Common myeloid progenitor, CD34-positive (primary cell): Measurements from ENCODE around the gene FBXO39.

Source experiments
- CTCF ChIA-PET: fragments of 350-600 bp; sonication (Branson Sonifier 250); formaldehyde crosslinking; loops from one replicate; lab custom pipeline; 2021; ENCODE audit warnings: antibody characterized with exemption; lab: Charles Lee
- POLR2A ChIA-PET: fragments of 350-600 bp; sonication (Branson Sonifier 250); formaldehyde crosslinking; loops from one replicate; lab custom pipeline; 2021; ENCODE audit warnings: antibody characterized with exemption; lab: Charles Lee
- DNase-seq, 3 donors: peaks; one replicate each; pipeline versions ENCODE4 v3.0.0 to v3.0.0-alpha.2; 2013
- H3K27ac ChIP-seq, 2 experiments: 1 replicate in 1 of 2; 2 replicates in 1 of 2; pipeline ENCODE4 v1.7.0; 2013; ENCODE audit warnings: inconsistent platforms in 2 of 2, low read length in 2 of 2, mild to moderate bottlenecking in 2 of 2, low read depth in 1 of 2, moderate library complexity in 1 of 2; ENCODE audit not compliant: severe bottlenecking in 2 of 2, insufficient read depth in 1 of 2, poor library complexity in 1 of 2
- H3K27me3 ChIP-seq, 5 experiments: replicated peaks in 2 of 5; 1 replicate in 3 of 5; 2 replicates in 2 of 5; pipeline versions ENCODE4 v1.6.1 to v1.7.0; 2013; ENCODE audit warnings: low read length in 4 of 5, mild to moderate bottlenecking in 2 of 5, moderate library complexity in 2 of 5, inconsistent platforms in 1 of 5; ENCODE audit not compliant: insufficient read depth in 5 of 5, control insufficient read depth in 4 of 5
- H3K36me3 ChIP-seq, 4 experiments: 1 replicate in 2 of 4; 2 replicates in 2 of 4; pipeline versions ENCODE4 v1.6.1 to v1.7.0; 2013; ENCODE audit warnings: low read length in 3 of 4, control low read depth in 1 of 4, mild to moderate bottlenecking in 1 of 4; ENCODE audit not compliant: control insufficient read depth in 4 of 4, insufficient read depth in 4 of 4
- H3K4me1 ChIP-seq, 4 experiments: 1 replicate in 3 of 4; 2 replicates in 1 of 4; pipeline versions ENCODE4 v1.6.1 to v1.7.1; 2013; ENCODE audit warnings: low read length in 3 of 4, mild to moderate bottlenecking in 3 of 4, control low read depth in 1 of 4, inconsistent platforms in 1 of 4, moderate library complexity in 1 of 4; ENCODE audit not compliant: control insufficient read depth in 4 of 4, insufficient read depth in 4 of 4; ENCODE audit errors: control extremely low read depth in 1 of 4
- H3K4me3 ChIP-seq, 7 experiments: 1 replicate in 4 of 7; 2 replicates in 3 of 7; pipeline versions ENCODE4 v1.5.1 to v1.7.0; 2013; ENCODE audit warnings: mild to moderate bottlenecking in 7 of 7, low read length in 6 of 7, moderate library complexity in 6 of 7, inconsistent platforms in 2 of 7, low read depth in 2 of 7, control low read depth in 1 of 7; ENCODE audit not compliant: insufficient read depth in 4 of 7, control insufficient read depth in 1 of 7; ENCODE audit errors: extremely low read depth in 1 of 7
- H3K9me3 ChIP-seq, 5 experiments: 1 replicate in 4 of 5; 2 replicates in 1 of 5; pipeline versions ENCODE4 v1.6.1 to v1.7.1; 2013; ENCODE audit warnings: low read length in 4 of 5, mild to moderate bottlenecking in 2 of 5, inconsistent platforms in 1 of 5, low read depth in 1 of 5, moderate library complexity in 1 of 5; ENCODE audit not compliant: control insufficient read depth in 4 of 5, insufficient read depth in 2 of 5; ENCODE audit errors: control extremely low read depth in 1 of 5
- WGBS: methylation state at CpG from one replicate; pipeline ENCODE4 v1.1.5; 2013; ENCODE audit not compliant: insufficient coverage; 5-methylcytosine and 5-hydroxymethylcytosine counted together

The FBXO39 gene

DNA sequence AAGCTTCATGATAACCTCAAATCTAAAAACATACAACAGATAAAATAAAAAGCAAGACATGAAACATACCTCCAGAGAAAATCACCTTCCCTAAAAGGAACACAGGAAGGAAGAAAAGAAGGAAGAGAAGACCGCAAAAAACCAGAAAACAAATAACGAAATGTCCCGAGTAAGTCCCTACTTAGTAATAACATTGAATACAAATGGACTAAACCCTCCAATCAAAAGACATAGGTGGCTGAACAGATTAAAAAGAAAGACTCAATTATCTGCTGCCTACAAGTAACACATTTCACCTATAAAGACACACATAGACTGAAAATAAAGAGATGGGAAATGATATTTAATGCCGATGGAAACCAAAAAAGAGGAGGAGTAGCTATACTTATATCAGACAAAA, 6.2 kb downstream of the FBXO39 start:
- Histone ChIP-seq H3K36me3 (no peaks in the 10 kb centered on the region), H3K4me3 (no peak overlapping the region), H3K27me3 (peaks cover 0 to 67% (median 14%) of the 10 kb centered on the region in 5 experiments), H3K9me3 (peaks cover 0 to 4% (median 0%) of the 10 kb centered on the region in 5 experiments), H3K4me1 (peaks cover 0 to 13% (median 10%) of the 10 kb centered on the region in 4 experiments), H3K27ac (no peak overlapping the region)
- POLR2A ChIA-PET: no interaction called here
- no peak for DNase-seq
- no CpG with 5 or more reads among the region's 4 CpGs for WGBS
- CTCF ChIA-PET: no interaction called here

DNA sequence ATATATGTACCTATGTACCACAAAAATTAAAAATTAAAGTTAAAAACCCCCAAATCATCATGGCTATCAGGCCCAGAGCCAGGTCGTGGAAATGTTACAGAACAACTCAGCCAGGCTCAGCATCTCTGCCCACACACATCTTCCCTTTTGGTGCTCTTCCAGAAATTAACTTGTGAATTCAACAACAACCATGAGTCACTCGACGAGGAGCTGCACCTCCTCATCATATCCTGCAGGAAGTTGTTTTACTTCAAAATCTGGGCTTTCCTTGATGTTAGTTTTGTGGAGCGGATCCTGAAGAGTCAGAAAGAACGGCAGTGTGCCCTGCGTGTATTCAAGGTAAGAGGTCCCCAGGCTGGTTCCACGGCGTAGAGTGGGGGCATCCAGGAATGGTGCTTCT, 10.6 kb downstream of the FBXO39 start:
- peak in 2 of 3 donors; percentile 15 to 38 for DNase-seq
- POLR2A ChIA-PET: interaction anchor here (0.6 kb wide), 1 partner anchor 97 kb away, joined by 5 read pairs; no protein-coding TSS in a partner anchor
- Histone ChIP-seq H3K9me3 (no peaks in the 10 kb centered on the region), H3K27me3 (peaks cover 0 to 65% (median 20%) of the 10 kb centered on the region in 5 experiments), H3K4me1 (no peaks in the 10 kb centered on the region), H3K36me3 (no peaks in the 10 kb centered on the region), H3K27ac (no peak overlapping the region), H3K4me3 (no peak overlapping the region)
- CTCF ChIA-PET: interaction anchor here (0.6 kb wide), 1 partner anchor 1690 kb away, joined by 3 read pairs; no protein-coding TSS in a partner anchor
- 62% methylated on average over 6 of the region's 8 CpGs for WGBS

- H3K9me3 ChIP-seq: no peaks in the 10 kb centered on the region
- WGBS: 53% methylated on average over 8 of the region's 10 CpGs
- ChIA-PET POLR2A (interaction anchor here (0.6 kb wide), 2 partner anchors 26 to 98 kb away, joined by 3 to 5 read pairs; no protein-coding TSS in a partner anchor), CTCF (no interaction called here)
- no peak overlapping the region for H3K27ac ChIP-seq
- H3K4me3 ChIP-seq: no peak overlapping the region
- DNase-seq: peak in 2 of 3 donors; percentile 8 to 25
- H3K4me1 ChIP-seq: no peaks in the 10 kb centered on the region
- peaks cover 0 to 62% (median 20%) of the 10 kb centered on the region in 5 experiments for H3K27me3 ChIP-seq
- no peaks in the 10 kb centered on the region for H3K36me3 ChIP-seq
Observed at GRCh38 chr17:6787081-6787693, 11.2 kb downstream of the FBXO39 start.

- POLR2A ChIA-PET: interaction anchor here (0.7 kb wide), 1 partner anchor 8 kb away, joined by 4 read pairs; no protein-coding TSS in a partner anchor
- Histone ChIP-seq H3K36me3 (no peaks in the 10 kb centered on the region), H3K4me1 (peaks cover 0 to 5% (median 0%) of the 10 kb centered on the region in 4 experiments), H3K27ac (no peak overlapping the region), H3K9me3 (no peaks in the 10 kb centered on the region), H3K27me3 (peaks cover 0 to 43% (median 15%) of the 10 kb centered on the region in 5 experiments), H3K4me3 (no peak overlapping the region)
- no CpG with 5 or more reads among the region's 4 CpGs for WGBS
- CTCF ChIA-PET: interaction anchor here (1.4 kb wide), 1 partner anchor 9 kb away, joined by 6 read pairs; no protein-coding TSS in a partner anchor
- DNase-seq: no peak
Observed at GRCh38 chr17:6789146-6789545, 13.1 kb downstream of the FBXO39 start.

DNA sequence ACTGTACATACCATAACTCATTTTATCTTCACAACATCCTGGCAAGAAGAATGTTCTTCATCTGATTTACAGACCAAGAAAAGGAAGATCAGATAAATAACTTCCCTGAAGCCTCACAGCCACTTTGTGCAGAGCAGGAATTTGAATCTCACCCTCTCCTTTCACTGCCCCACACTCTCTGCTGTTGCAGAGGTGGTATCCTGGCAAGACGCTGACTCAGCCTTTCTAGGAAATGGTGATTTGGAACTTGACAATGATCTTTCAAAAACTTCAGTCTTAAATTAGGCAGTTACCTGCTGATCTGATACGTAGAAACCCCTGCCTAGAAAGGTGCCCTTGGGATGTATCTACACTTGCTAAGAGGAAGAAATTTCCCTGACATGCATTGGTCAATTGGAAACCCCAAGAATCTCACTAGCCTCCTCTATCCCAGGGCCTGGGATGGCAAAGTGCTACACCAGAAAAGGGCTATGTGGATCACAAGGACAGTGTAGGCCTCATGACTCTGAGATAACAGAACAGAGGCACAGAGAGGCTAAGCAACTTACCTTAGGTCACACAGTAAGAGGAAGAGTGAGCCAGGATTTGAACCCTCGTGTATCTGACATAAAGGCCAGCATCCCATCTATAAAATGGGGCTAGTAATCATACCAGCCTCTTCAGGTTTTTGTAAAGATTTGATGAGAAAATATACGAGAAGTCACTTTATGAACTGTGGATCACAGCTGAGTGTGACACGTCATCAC, 17.9 kb downstream of the FBXO39 start:
- peaks cover 0 to 9% (median 0%) of the 10 kb centered on the region in 4 experiments for H3K4me1 ChIP-seq
- no peaks in the 10 kb centered on the region for H3K9me3 ChIP-seq
- 46% methylated on average over 4 of the region's 5 CpGs for WGBS
- CTCF ChIA-PET: no interaction called here
- H3K27me3 ChIP-seq: peaks cover 0 to 16% (median 13%) of the 10 kb centered on the region in 5 experiments
- no peaks in the 10 kb centered on the region for H3K36me3 ChIP-seq
- no peak overlapping the region for H3K27ac ChIP-seq
- POLR2A ChIA-PET: no interaction called here
- H3K4me3 ChIP-seq: no peak overlapping the region
- peak in 2 of 3 donors; percentile 38 to 39 for DNase-seq

GRCh38 chr17:6796017-6796886, 20.2 kb downstream of the FBXO39 start:
- Histone ChIP-seq H3K27me3 (peaks cover 0 to 8% (median 5%) of the 10 kb centered on the region in 5 experiments), H3K4me3 (no peak overlapping the region), H3K27ac (no peak overlapping the region), H3K36me3 (no peaks in the 10 kb centered on the region), H3K9me3 (no peaks in the 10 kb centered on the region), H3K4me1 (peaks cover 0 to 9% (median 0%) of the 10 kb centered on the region in 4 experiments)
- 63% methylated on average over 8 of the region's 10 CpGs for WGBS
- ChIA-PET POLR2A (interaction anchor here (0.7 kb wide), 1 partner anchor 167 kb away, joined by 3 read pairs; no protein-coding TSS in a partner anchor), CTCF (interaction anchor here (1.1 kb wide), 1 partner anchor 16 kb away, joined by 3 read pairs; no protein-coding TSS in a partner anchor)
- DNase-seq: no peak
